Fibroblast of mammary gland (primary cell): ENCODE measurements around the gene SEMA6A.

Source experiments
- DNase-seq: peaks from one replicate; pipeline ENCODE4 v3.0.0-alpha.2; 2010; ENCODE audit warnings: low read depth
- H3K4me3 ChIP-seq: 2 replicates; pipeline ENCODE4 v1.5.1; 2011; ENCODE audit warnings: low read depth, mild to moderate bottlenecking, low read length, moderate library complexity; ENCODE audit not compliant: control insufficient read depth
- CTCF ChIP-seq: conservative IDR thresholded peaks from 2 replicates; pipeline ENCODE4 v1.5.1; 2011; ENCODE audit warnings: low read depth, low read length, inconsistent platforms; ENCODE audit not compliant: control insufficient read depth, insufficient read depth

SEMA6A gene

GRCh38 chr5:116409591-116410296 lies 164.9 kb downstream of the SEMA6A start:
- no peak for TF ChIP-seq CTCF
- DNase-seq, result no peak
- no peak overlapping the region for H3K4me3 ChIP-seq

- no peak overlapping the region for H3K4me3 ChIP-seq
- no peak for TF ChIP-seq CTCF
- DNase-seq, result no peak
These were observed 168.1 kb downstream of the SEMA6A start for GRCh38 chr5:116406306-116407041.

- no peak for DNase-seq
- no peak overlapping the region for H3K4me3 ChIP-seq
- TF ChIP-seq CTCF, result no peak
These were observed 169.8 kb downstream of the SEMA6A start for GRCh38 chr5:116404792-116405191.

GRCh38 chr5:116404016-116404415 lies 170.6 kb downstream of the SEMA6A start:
- no peak for TF ChIP-seq CTCF
- H3K4me3 ChIP-seq, result no peak overlapping the region
- DNase-seq, result no peak

- no peak for TF ChIP-seq CTCF
- no peak overlapping the region for H3K4me3 ChIP-seq
- no peak for DNase-seq
These were observed 172.4 kb downstream of the SEMA6A start for GRCh38 chr5:116402235-116402634.

GRCh38 chr5:116401576-116401975 lies 173.0 kb downstream of the SEMA6A start:
- no peak for DNase-seq
- no peak overlapping the region for H3K4me3 ChIP-seq
- no peak for TF ChIP-seq CTCF
